Ishikawa (cell line): ENCODE data around the gene CALD1.

Source experiments
- CEBPB ChIP-seq: IDR thresholded peaks from 2 replicates; pipeline ENCODE4 v1.6.1; 2012
- CREB1 ChIP-seq: IDR thresholded peaks from 2 replicates; pipeline ENCODE4 v1.6.1; 2012; ENCODE audit warnings: low read depth
- EGR1 ChIP-seq: IDR thresholded peaks from 2 replicates; pipeline ENCODE4 v1.6.1; 2012
- EP300 ChIP-seq: IDR thresholded peaks from 2 replicates; pipeline ENCODE4 v1.6.1; 2012; ENCODE audit warnings: borderline replicate concordance
- FOXM1 ChIP-seq: IDR thresholded peaks from 2 replicates; pipeline ENCODE4 v1.6.1; 2012; ENCODE audit warnings: low read depth, borderline replicate concordance
- NFIC ChIP-seq: IDR thresholded peaks from 2 replicates; pipeline ENCODE4 v1.6.1; 2012
- RAD21 ChIP-seq: IDR thresholded peaks from 2 replicates; pipeline ENCODE4 v1.6.1; 2012; ENCODE audit warnings: low read depth
- TAF1 ChIP-seq: IDR thresholded peaks from 2 replicates; pipeline ENCODE4 v1.6.1; 2012; ENCODE audit warnings: low read depth, mild to moderate bottlenecking
- TCF12 ChIP-seq: IDR thresholded peaks from 2 replicates; pipeline ENCODE4 v1.6.1; 2012; ENCODE audit warnings: low read depth
- TEAD4 ChIP-seq: IDR thresholded peaks from 2 replicates; pipeline ENCODE4 v1.6.1; 2012
- YY1 ChIP-seq: IDR thresholded peaks from 2 replicates; pipeline ENCODE4 v1.6.1; 2012; ENCODE audit warnings: low read depth
- ZBTB7A ChIP-seq: IDR thresholded peaks from 2 replicates; pipeline ENCODE4 v1.6.1; 2012; ENCODE audit warnings: low read depth
- TF ChIP-seq, protein P1 (sequence below): IDR thresholded peaks from 2 replicates; pipeline ENCODE4 v1.6.1; 2012
- TF ChIP-seq, protein P2 (sequence below): IDR thresholded peaks from 2 replicates; pipeline ENCODE4 v1.6.1; 2012
- TF ChIP-seq, protein P3 (sequence below): IDR thresholded peaks from 2 replicates; pipeline ENCODE4 v1.6.1; 2012; ENCODE audit warnings: low read depth, mild to moderate bottlenecking

CALD1 gene

GRCh38 chr7:134770676-134771075 lies 8.8 kb upstream of the CALD1 start:
- TF ChIP-seq, protein P1, sequence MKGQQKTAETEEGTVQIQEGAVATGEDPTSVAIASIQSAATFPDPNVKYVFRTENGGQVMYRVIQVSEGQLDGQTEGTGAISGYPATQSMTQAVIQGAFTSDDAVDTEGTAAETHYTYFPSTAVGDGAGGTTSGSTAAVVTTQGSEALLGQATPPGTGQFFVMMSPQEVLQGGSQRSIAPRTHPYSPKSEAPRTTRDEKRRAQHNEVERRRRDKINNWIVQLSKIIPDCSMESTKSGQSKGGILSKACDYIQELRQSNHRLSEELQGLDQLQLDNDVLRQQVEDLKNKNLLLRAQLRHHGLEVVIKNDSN = no peak
- TF ChIP-seq TCF12 (no peak), RAD21 (no peak), YY1 (no peak), NFIC (no peak), FOXM1 (no peak), EGR1 (no peak), TAF1 (no peak), TEAD4 (no peak), CEBPB (no peak), ZBTB7A (no peak), EP300 (no peak), CREB1 (no peak)
- TF ChIP-seq, protein P2, sequence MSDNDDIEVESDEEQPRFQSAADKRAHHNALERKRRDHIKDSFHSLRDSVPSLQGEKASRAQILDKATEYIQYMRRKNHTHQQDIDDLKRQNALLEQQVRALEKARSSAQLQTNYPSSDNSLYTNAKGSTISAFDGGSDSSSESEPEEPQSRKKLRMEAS = no peak
- TF ChIP-seq, protein P3, sequence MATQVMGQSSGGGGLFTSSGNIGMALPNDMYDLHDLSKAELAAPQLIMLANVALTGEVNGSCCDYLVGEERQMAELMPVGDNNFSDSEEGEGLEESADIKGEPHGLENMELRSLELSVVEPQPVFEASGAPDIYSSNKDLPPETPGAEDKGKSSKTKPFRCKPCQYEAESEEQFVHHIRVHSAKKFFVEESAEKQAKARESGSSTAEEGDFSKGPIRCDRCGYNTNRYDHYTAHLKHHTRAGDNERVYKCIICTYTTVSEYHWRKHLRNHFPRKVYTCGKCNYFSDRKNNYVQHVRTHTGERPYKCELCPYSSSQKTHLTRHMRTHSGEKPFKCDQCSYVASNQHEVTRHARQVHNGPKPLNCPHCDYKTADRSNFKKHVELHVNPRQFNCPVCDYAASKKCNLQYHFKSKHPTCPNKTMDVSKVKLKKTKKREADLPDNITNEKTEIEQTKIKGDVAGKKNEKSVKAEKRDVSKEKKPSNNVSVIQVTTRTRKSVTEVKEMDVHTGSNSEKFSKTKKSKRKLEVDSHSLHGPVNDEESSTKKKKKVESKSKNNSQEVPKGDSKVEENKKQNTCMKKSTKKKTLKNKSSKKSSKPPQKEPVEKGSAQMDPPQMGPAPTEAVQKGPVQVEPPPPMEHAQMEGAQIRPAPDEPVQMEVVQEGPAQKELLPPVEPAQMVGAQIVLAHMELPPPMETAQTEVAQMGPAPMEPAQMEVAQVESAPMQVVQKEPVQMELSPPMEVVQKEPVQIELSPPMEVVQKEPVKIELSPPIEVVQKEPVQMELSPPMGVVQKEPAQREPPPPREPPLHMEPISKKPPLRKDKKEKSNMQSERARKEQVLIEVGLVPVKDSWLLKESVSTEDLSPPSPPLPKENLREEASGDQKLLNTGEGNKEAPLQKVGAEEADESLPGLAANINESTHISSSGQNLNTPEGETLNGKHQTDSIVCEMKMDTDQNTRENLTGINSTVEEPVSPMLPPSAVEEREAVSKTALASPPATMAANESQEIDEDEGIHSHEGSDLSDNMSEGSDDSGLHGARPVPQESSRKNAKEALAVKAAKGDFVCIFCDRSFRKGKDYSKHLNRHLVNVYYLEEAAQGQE = no peak

- no peak for TF ChIP-seq RAD21
- no peak for TF ChIP-seq EP300
- TF ChIP-seq, protein P2 = no peak
- TF ChIP-seq CEBPB = no peak
- no peak for TF ChIP-seq CREB1
- TF ChIP-seq, protein P3 = no peak
- TF ChIP-seq TEAD4 = no peak
- no peak for TF ChIP-seq NFIC
- no peak for TF ChIP-seq ZBTB7A
- no peak for TF ChIP-seq TCF12
- no peak for TF ChIP-seq TAF1
- TF ChIP-seq EGR1 = no peak
- no peak for TF ChIP-seq FOXM1
- no peak for TF ChIP-seq YY1
These were observed 8.3 kb upstream of the CALD1 start for GRCh38 chr7:134771111-134771510.

- TF ChIP-seq NFIC = no peak
- no peak for TF ChIP-seq TCF12
- TF ChIP-seq YY1 = no peak
- no peak for TF ChIP-seq EGR1
- TF ChIP-seq ZBTB7A = no peak
- TF ChIP-seq, protein P3 = no peak
- no peak for TF ChIP-seq FOXM1
- no peak for TF ChIP-seq RAD21
- TF ChIP-seq, protein P2 = no peak
- TF ChIP-seq CEBPB = no peak
- TF ChIP-seq TAF1 = no peak
These were observed 7.5 kb upstream of the CALD1 start for GRCh38 chr7:134771889-134772288.

GRCh38 chr7:134772401-134772800 lies 7.0 kb upstream of the CALD1 start:
- TF ChIP-seq TCF12 (no peak), TEAD4 (no peak), TAF1 (no peak), NFIC (no peak), EGR1 (no peak), CEBPB (no peak), FOXM1 (no peak), CREB1 (no peak), ZBTB7A (no peak), YY1 (no peak), EP300 (no peak), RAD21 (no peak)
- TF ChIP-seq, protein P3 = no peak
- TF ChIP-seq, protein P1 = no peak
- TF ChIP-seq, protein P2 = no peak
